ENCODE results near the gene EHBP1. TPM values are rescaled to one million over a fixed set of nuclear protein-coding genes. Genes with fewer than 3 reads are reported as not detected.

Gene EHBP1
- total RNA-seq, 1 donor from 2014 or later = 63.4 TPM

DNA sequence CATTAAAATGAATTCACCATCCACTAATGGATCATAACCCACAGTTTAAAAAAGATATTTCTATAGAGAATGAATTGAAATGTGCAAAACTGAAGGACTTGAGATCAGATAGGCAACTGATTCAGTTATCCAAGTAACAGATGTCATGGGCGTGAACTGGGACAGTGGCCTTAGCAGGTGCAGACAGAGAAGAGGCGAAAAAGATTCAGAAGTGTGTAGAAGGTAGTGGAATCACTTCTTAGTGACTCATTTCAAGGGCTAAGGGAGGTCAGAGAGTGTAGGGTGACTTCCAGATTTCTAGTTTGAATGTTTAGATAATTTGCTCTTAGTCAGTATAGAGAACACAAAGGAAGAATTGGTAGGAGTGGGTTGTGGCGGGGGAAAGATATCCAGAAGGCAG is 79.7 kb downstream of the EHBP1 start:
- no peak for DNase-seq
- Mint-ChIP-seq H3K4me1 (ENCODE audit: low read depth, unreplicated experiment) (no peaks in the 10 kb centered on the region), H3K4me3 (ENCODE audit: unreplicated experiment) (no peak overlapping the region), H3K9me3 (ENCODE audit: unreplicated experiment) (peaks cover 4% of the 10 kb centered on the region), H3K27me3 (ENCODE audit: unreplicated experiment) (no peaks in the 10 kb centered on the region), H3K36me3 (ENCODE audit: unreplicated experiment) (peaks cover 14% of the 10 kb centered on the region), H3K27ac (ENCODE audit: unreplicated experiment) (no peak overlapping the region)
- TF ChIP-seq, protein P1, sequence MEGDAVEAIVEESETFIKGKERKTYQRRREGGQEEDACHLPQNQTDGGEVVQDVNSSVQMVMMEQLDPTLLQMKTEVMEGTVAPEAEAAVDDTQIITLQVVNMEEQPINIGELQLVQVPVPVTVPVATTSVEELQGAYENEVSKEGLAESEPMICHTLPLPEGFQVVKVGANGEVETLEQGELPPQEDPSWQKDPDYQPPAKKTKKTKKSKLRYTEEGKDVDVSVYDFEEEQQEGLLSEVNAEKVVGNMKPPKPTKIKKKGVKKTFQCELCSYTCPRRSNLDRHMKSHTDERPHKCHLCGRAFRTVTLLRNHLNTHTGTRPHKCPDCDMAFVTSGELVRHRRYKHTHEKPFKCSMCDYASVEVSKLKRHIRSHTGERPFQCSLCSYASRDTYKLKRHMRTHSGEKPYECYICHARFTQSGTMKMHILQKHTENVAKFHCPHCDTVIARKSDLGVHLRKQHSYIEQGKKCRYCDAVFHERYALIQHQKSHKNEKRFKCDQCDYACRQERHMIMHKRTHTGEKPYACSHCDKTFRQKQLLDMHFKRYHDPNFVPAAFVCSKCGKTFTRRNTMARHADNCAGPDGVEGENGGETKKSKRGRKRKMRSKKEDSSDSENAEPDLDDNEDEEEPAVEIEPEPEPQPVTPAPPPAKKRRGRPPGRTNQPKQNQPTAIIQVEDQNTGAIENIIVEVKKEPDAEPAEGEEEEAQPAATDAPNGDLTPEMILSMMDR (IDR thresholded peaks at IDR 0.05; ENCODE audit: partially characterized antibody, unreplicated experiment) = no peak

- peaks cover 14% of the 10 kb centered on the region for H3K36me3 Mint-ChIP-seq (ENCODE audit: unreplicated experiment)
- H3K4me3 Mint-ChIP-seq (ENCODE audit: unreplicated experiment) = no peak overlapping the region
- no peaks in the 10 kb centered on the region for H3K27me3 Mint-ChIP-seq (ENCODE audit: unreplicated experiment)
- H3K9me3 Mint-ChIP-seq (ENCODE audit: unreplicated experiment) = peaks cover 4% of the 10 kb centered on the region
- no peaks in the 10 kb centered on the region for H3K4me1 Mint-ChIP-seq (ENCODE audit: low read depth, unreplicated experiment)
- no peak for DNase-seq
- TF ChIP-seq, protein P1 (IDR thresholded peaks at IDR 0.05; ENCODE audit: partially characterized antibody, unreplicated experiment) = no peak
- no peak overlapping the region for H3K27ac Mint-ChIP-seq (ENCODE audit: unreplicated experiment)
Observed at GRCh38 chr2:62785810-62786597, 80.5 kb downstream of the EHBP1 start.

DNA sequence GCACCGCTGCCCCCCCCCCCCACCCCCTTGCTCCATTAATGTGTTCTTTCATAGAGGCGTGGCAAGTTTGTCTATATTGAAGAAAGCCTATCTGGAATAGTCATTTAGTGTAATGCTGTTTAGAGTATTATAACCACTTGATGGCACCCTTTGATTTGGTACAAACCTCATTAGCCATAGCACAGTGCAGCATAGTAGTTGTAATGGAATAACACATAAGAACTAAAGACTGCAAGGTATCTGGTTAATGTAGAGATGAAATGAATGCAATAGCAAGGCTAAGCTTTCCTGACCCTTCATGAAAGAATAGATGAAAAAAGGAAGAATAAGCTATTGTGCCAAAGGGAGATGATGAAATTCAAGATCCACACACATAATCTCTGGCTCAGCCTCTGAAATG is 81.9 kb downstream of the EHBP1 start:
- TF ChIP-seq, protein P1 (IDR thresholded peaks at IDR 0.05; ENCODE audit: partially characterized antibody, unreplicated experiment) = no peak
- no peak overlapping the region for H3K27ac Mint-ChIP-seq (ENCODE audit: unreplicated experiment)
- peaks cover 14% of the 10 kb centered on the region for H3K36me3 Mint-ChIP-seq (ENCODE audit: unreplicated experiment)
- H3K9me3 Mint-ChIP-seq (ENCODE audit: unreplicated experiment) = peaks cover 4% of the 10 kb centered on the region
- no peaks in the 10 kb centered on the region for H3K4me1 Mint-ChIP-seq (ENCODE audit: low read depth, unreplicated experiment)
- H3K27me3 Mint-ChIP-seq (ENCODE audit: unreplicated experiment) = no peaks in the 10 kb centered on the region
- no peak for DNase-seq
- no peak overlapping the region for H3K4me3 Mint-ChIP-seq (ENCODE audit: unreplicated experiment)

DNA sequence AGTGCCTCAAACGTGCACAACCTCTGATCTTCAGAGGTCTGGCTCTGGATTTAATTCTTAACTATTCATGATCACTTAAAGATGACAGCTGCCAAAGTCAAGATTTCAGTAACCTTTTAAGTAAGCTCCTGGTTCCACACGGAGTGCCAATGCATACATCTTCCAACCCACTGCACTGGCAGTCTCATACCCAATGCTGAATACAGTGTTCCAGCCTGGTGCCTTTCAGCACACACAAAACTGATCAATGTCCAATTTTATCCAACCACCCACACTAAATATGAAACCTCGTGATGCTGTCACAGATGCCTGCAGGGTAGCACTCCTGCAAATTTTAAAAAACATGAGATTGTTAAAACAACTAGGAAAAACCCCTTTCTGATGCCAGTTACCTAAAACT is 84.0 kb downstream of the EHBP1 start:
- no peak for DNase-seq
- Mint-ChIP-seq H3K9me3 (ENCODE audit: unreplicated experiment) (no peaks in the 10 kb centered on the region), H3K36me3 (ENCODE audit: unreplicated experiment) (no peaks in the 10 kb centered on the region), H3K4me3 (ENCODE audit: unreplicated experiment) (no peak overlapping the region), H3K4me1 (ENCODE audit: low read depth, unreplicated experiment) (no peaks in the 10 kb centered on the region), H3K27ac (ENCODE audit: unreplicated experiment) (no peak overlapping the region), H3K27me3 (ENCODE audit: unreplicated experiment) (no peaks in the 10 kb centered on the region)
- TF ChIP-seq, protein P1 (IDR thresholded peaks at IDR 0.05; ENCODE audit: partially characterized antibody, unreplicated experiment) = no peak

DNA sequence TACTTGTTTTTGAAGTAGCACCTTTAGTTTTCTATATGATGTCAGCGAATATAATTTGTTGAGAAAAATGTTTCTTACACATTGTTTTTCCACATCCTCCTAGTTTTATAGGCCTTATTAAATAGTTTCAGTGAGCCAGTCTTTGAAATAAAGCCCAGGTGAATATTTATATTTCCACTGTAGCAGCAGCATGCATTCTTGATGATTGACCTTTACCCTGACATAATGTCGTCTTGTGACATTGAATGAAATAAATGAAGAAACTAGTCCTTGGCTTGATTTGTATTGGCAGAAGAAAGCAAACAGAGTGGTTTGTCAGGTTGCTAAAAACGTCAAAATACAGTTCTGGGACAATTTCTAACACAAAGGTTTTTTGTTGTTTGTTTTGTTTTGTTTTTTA is 84.4 kb downstream of the EHBP1 start:
- Mint-ChIP-seq H3K36me3 (ENCODE audit: unreplicated experiment) (no peaks in the 10 kb centered on the region), H3K27ac (ENCODE audit: unreplicated experiment) (no peak overlapping the region), H3K4me1 (ENCODE audit: low read depth, unreplicated experiment) (no peaks in the 10 kb centered on the region), H3K9me3 (ENCODE audit: unreplicated experiment) (no peaks in the 10 kb centered on the region), H3K4me3 (ENCODE audit: unreplicated experiment) (no peak overlapping the region), H3K27me3 (ENCODE audit: unreplicated experiment) (no peaks in the 10 kb centered on the region)
- DNase-seq = no peak
- TF ChIP-seq, protein P1 (IDR thresholded peaks at IDR 0.05; ENCODE audit: partially characterized antibody, unreplicated experiment) = no peak

Data from glutamatergic neuron (in vitro differentiated cells).